Liver (tissue), 9 donors: ENCODE data around the gene SORCS2. TPM values are rescaled to one million over a fixed set of nuclear protein-coding genes. Genes with fewer than 3 reads are reported as not detected.
A peak's percentile ranks its signal among the peaks of the same experiment; 100 is the strongest.

Experiments
- DNase-seq: peaks from one replicate; pipeline ENCODE4 v3.0.0-alpha.2; 2017; ENCODE audit warnings: low spot score
- H3K27ac ChIP-seq, 2 donors: one replicate each; pipeline ENCODE4 v1.7.0; 2013; ENCODE audit warnings: inconsistent platforms in 2 of 2, low read length in 2 of 2, control low read depth in 1 of 2, low read depth in 1 of 2, mild to moderate bottlenecking in 1 of 2
- H3K27me3 ChIP-seq, 4 donors: one replicate each; pipeline versions ENCODE4 v1.6.1 to v1.7.0; 2013; ENCODE audit warnings: low read length in 3 of 4, inconsistent platforms in 1 of 4, mild to moderate bottlenecking in 1 of 4, moderate library complexity in 1 of 4; ENCODE audit not compliant: control insufficient read depth in 4 of 4, insufficient read depth in 4 of 4
- H3K36me3 ChIP-seq, 4 donors: one replicate each; pipeline versions ENCODE4 v1.6.1 to v1.7.0; 2013; ENCODE audit warnings: low read length in 3 of 4, mild to moderate bottlenecking in 3 of 4, low read depth in 1 of 4, moderate library complexity in 1 of 4; ENCODE audit not compliant: control insufficient read depth in 4 of 4, insufficient read depth in 3 of 4
- H3K4me1 ChIP-seq, 4 donors: one replicate each; pipeline versions ENCODE4 v1.6.1 to v1.7.0; 2013; ENCODE audit warnings: low read length in 3 of 4, mild to moderate bottlenecking in 3 of 4, moderate library complexity in 1 of 4; ENCODE audit not compliant: control insufficient read depth in 4 of 4, insufficient read depth in 4 of 4
- H3K4me3 ChIP-seq, 3 donors: one replicate each; pipeline versions ENCODE4 v1.6.1 to v1.7.0; 2013; ENCODE audit warnings: low read length in 3 of 3, control low read depth in 1 of 3, low read depth in 1 of 3, mild to moderate bottlenecking in 1 of 3
- H3K9ac ChIP-seq, 2 donors: one replicate each; pipeline ENCODE4 v1.7.0; 2013; ENCODE audit warnings: low read length in 2 of 2, mild to moderate bottlenecking in 2 of 2, moderate library complexity in 2 of 2, control low read depth in 1 of 2, low read depth in 1 of 2
- H3K9me3 ChIP-seq, 4 donors: one replicate each; pipeline versions ENCODE4 v1.6.1 to v1.7.0; 2013; ENCODE audit warnings: low read length in 3 of 4; ENCODE audit not compliant: control insufficient read depth in 4 of 4
- ATF3 ChIP-seq: IDR thresholded peaks from 2 replicates; pipeline ENCODE4 v1.6.1; 2016; ENCODE audit warnings: antibody characterized with exemption
- CTCF ChIP-seq: fragments of 150-350 bp; IDR thresholded peaks from 2 replicates; pipeline ENCODE4 v1.5.1; 2017; ENCODE audit warnings: improper control_type of control experiment, low read depth, low read length; ENCODE audit not compliant: missing input control
- EGR1 ChIP-seq, 2 donors: IDR thresholded peaks; 2 replicates each; pipeline ENCODE4 v1.6.1; 2016 to 2018; ENCODE audit warnings: antibody characterized with exemption in 2 of 2, low read depth in 2 of 2
- FOXA1 ChIP-seq: IDR thresholded peaks from 2 replicates; pipeline ENCODE4 v1.6.1; 2016; ENCODE audit warnings: antibody characterized with exemption
- FOXA2 ChIP-seq: IDR thresholded peaks from 2 replicates; pipeline ENCODE4 v1.6.1; 2016; ENCODE audit warnings: antibody characterized with exemption
- HNF4A ChIP-seq, 2 donors: conservative IDR thresholded peaks; 2 replicates each; pipeline ENCODE4 v1.6.1; 2016; ENCODE audit warnings: antibody characterized with exemption in 2 of 2, mild to moderate bottlenecking in 2 of 2
- HNF4G ChIP-seq: IDR thresholded peaks from 2 replicates; pipeline ENCODE4 v1.6.1; 2016; ENCODE audit warnings: antibody characterized with exemption
- JUND ChIP-seq, 2 donors: IDR thresholded peaks; 2 replicates each; pipeline ENCODE4 v1.6.1; 2016; ENCODE audit warnings: antibody characterized with exemption in 2 of 2
- MAX ChIP-seq: IDR thresholded peaks from 2 replicates; pipeline ENCODE4 v1.6.1; 2016; ENCODE audit warnings: antibody characterized with exemption
- RAD21 ChIP-seq, 2 donors: IDR thresholded peaks; 2 replicates each; pipeline ENCODE4 v1.6.1; 2016; ENCODE audit warnings: antibody characterized with exemption in 2 of 2, mild to moderate bottlenecking in 2 of 2
- REST ChIP-seq: IDR thresholded peaks from 2 replicates; pipeline ENCODE4 v1.6.1; 2016; ENCODE audit warnings: antibody characterized with exemption, mild to moderate bottlenecking
- SP1 ChIP-seq: IDR thresholded peaks from 2 replicates; pipeline ENCODE4 v1.6.1; 2018; ENCODE audit warnings: antibody characterized with exemption, mild to moderate bottlenecking
- TAF1 ChIP-seq: conservative IDR thresholded peaks from 2 replicates; pipeline ENCODE4 v1.6.1; 2016; ENCODE audit warnings: antibody characterized with exemption, mild to moderate bottlenecking
- YY1 ChIP-seq: IDR thresholded peaks from 2 replicates; pipeline ENCODE4 v1.6.1; 2016; ENCODE audit warnings: antibody characterized with exemption, mild to moderate bottlenecking
- ZBTB33 ChIP-seq: IDR thresholded peaks from 2 replicates; pipeline ENCODE4 v1.6.1; 2016; ENCODE audit warnings: antibody characterized with exemption
- WGBS: extraction: QIAGEN DNeasy Blood & Tissue Kit; methylation state at CpG from one replicate; pipeline ENCODE4 v1.1.7; 2013; 5-methylcytosine and 5-hydroxymethylcytosine counted together
- polyA plus RNA-seq, 2 donors: library from polyadenylated mRNA; stranded (reverse) in 1 of 2; unstranded in 1 of 2; fragments of 200-250 nt in 1 of 2; fragments of >200 nt in 1 of 2; fragmentation: Nextera tagmentation in 1 of 2; extraction: Ambion mirVana in 1 of 2; gene quantifications; one replicate each; pipeline versions ENCODE4 v1.2.1 to v1.2.3, GENCODE V29; 2013 to 2015
- total RNA-seq, 2 donors: library from RNA; depleted of rRNA; stranded (reverse); fragments of >200 nt; gene quantifications; one replicate each; pipeline ENCODE4 v1.2.3, GENCODE V29; 2014
- donor health status: healthy.
- donor health status: healthy.
- donor health status: healthy.
- donor health status: healthy.
- donor health status: healthy.

Gene SORCS2
- total and polyA plus RNA-seq, 4 donors: 0.10 to 1.4 (median 0.92) TPM

GRCh38 chr4:7659429-7660175 lies 467.3 kb downstream of the SORCS2 start (continued):
- no peak for TF ChIP-seq TAF1
- TF ChIP-seq HNF4A (conservative IDR thresholded peaks at IDR 0.05): peak; percentile 54 to 79
- TF ChIP-seq FOXA2: no peak
- TF ChIP-seq ATF3: no peak

GRCh38 chr4:7660176-7661039 lies 468.1 kb downstream of the SORCS2 start:
- no peak overlapping the region for H3K9ac ChIP-seq
- H3K27me3 ChIP-seq: no peaks in the 10 kb centered on the region
- no peak overlapping the region for H3K4me3 ChIP-seq
- no peaks in the 10 kb centered on the region for H3K36me3 ChIP-seq
- DNase-seq: no peak
- no peaks in the 10 kb centered on the region for H3K9me3 ChIP-seq
- peaks cover 14 to 35% (median 22%) of the 10 kb centered on the region in 4 donors for H3K4me1 ChIP-seq
- no peak for TF ChIP-seq HNF4G
- no peak for TF ChIP-seq FOXA2
- TF ChIP-seq RAD21 (IDR thresholded peaks at IDR 0.05): no peak
- no peak for TF ChIP-seq EGR1 (IDR thresholded peaks at IDR 0.05; ENCODE audit: low read depth in 2 of 2)
- TF ChIP-seq CTCF: no peak
- TF ChIP-seq YY1: no peak
- TF ChIP-seq FOXA1: no peak
- TF ChIP-seq JUND (IDR thresholded peaks at IDR 0.05): no peak
- no peak for TF ChIP-seq HNF4A (conservative IDR thresholded peaks at IDR 0.05)
- TF ChIP-seq ATF3: no peak
- no peak for TF ChIP-seq MAX
- H3K27ac ChIP-seq: no peak overlapping the region
- WGBS: 89% methylated on average over 14 of the region's 14 CpGs

- DNase-seq: no peak
- TF ChIP-seq HNF4G: no peak
- TF ChIP-seq CTCF: no peak
- no peak for TF ChIP-seq SP1
- no peak for TF ChIP-seq YY1
- TF ChIP-seq ZBTB33: no peak
- TF ChIP-seq JUND (IDR thresholded peaks at IDR 0.05): no peak
- no peak for TF ChIP-seq HNF4A (conservative IDR thresholded peaks at IDR 0.05)
- no peak for TF ChIP-seq REST
- TF ChIP-seq EGR1 (IDR thresholded peaks at IDR 0.05; ENCODE audit: low read depth in 2 of 2): no peak
- no peak for TF ChIP-seq TAF1
- no peak for TF ChIP-seq FOXA2
These were observed 468.9 kb downstream of the SORCS2 start for GRCh38 chr4:7661066-7661748.

More at GRCh38 chr4:7661066-7661748, 468.9 kb downstream of the SORCS2 start:
- Histone ChIP-seq H3K4me3 (no peak overlapping the region), H3K9me3 (no peaks in the 10 kb centered on the region), H3K27ac (no peak overlapping the region), H3K36me3 (no peaks in the 10 kb centered on the region), H3K27me3 (no peaks in the 10 kb centered on the region), H3K9ac (no peak overlapping the region), H3K4me1 (peaks cover 14 to 35% (median 22%) of the 10 kb centered on the region in 4 donors)
- WGBS: 92% methylated on average over 23 of the region's 23 CpGs
